Measurements from ENCODE around the gene DMD.
"Not testable (repeated sequence)": the region's sequence is repeated elsewhere in the genome, so short reads cannot be mapped to it uniquely, and the experiment has no call there.

The DMD gene

GRCh38 chrX:31633349-31633748 is 1578.0 kb downstream of the DMD start:
- no peak for DNase-seq (ENCODE audit: low read depth in 1 of 2, low spot score in 1 of 2)

GRCh38 chrX:31629195-31629594 is 1582.2 kb downstream of the DMD start:
- DNase-seq (ENCODE audit: low read depth in 1 of 2, low spot score in 1 of 2) = no peak

GRCh38 chrX:31609130-31609529 is 1602.2 kb downstream of the DMD start:
- DNase-seq (ENCODE audit: low read depth in 1 of 2, low spot score in 1 of 2) = no peak

- no peak for DNase-seq (ENCODE audit: low read depth in 1 of 2, low spot score in 1 of 2)
These were observed 1602.7 kb downstream of the DMD start for GRCh38 chrX:31608638-31609037.

- DNase-seq (ENCODE audit: low read depth in 1 of 2, low spot score in 1 of 2) = no peak
These were observed 1604.6 kb downstream of the DMD start for GRCh38 chrX:31606771-31607170.

GRCh38 chrX:31604629-31605221 is 1606.6 kb downstream of the DMD start:
- DNase-seq (ENCODE audit: low read depth in 1 of 2, low spot score in 1 of 2) = no peak

GRCh38 chrX:31603411-31604120 is 1607.8 kb downstream of the DMD start:
- no peak for DNase-seq (ENCODE audit: low read depth in 1 of 2, low spot score in 1 of 2)

- no peak for DNase-seq (ENCODE audit: low read depth in 1 of 2, low spot score in 1 of 2)
These were observed 1610.5 kb downstream of the DMD start for GRCh38 chrX:31600823-31601222.

GRCh38 chrX:31593353-31593752 is 1618.0 kb downstream of the DMD start:
- no peak for DNase-seq (ENCODE audit: low read depth in 1 of 2, low spot score in 1 of 2)

GRCh38 chrX:31591355-31591754 is 1620.0 kb downstream of the DMD start:
- no peak for DNase-seq (ENCODE audit: low read depth in 1 of 2, low spot score in 1 of 2)

GRCh38 chrX:31590581-31591114 is 1620.7 kb downstream of the DMD start:
- DNase-seq (ENCODE audit: low read depth in 1 of 2, low spot score in 1 of 2) = no peak

GRCh38 chrX:31589503-31589902 is 1621.8 kb downstream of the DMD start:
- no peak for DNase-seq (ENCODE audit: low read depth in 1 of 2, low spot score in 1 of 2)

- DNase-seq (ENCODE audit: low read depth in 1 of 2, low spot score in 1 of 2) = no peak
These were observed 1623.0 kb downstream of the DMD start for GRCh38 chrX:31588355-31588754.

GRCh38 chrX:31583892-31584291 is 1627.5 kb downstream of the DMD start:
- not testable (repeated sequence) for DNase-seq (ENCODE audit: low read depth in 1 of 2, low spot score in 1 of 2)

- DNase-seq (ENCODE audit: low read depth in 1 of 2, low spot score in 1 of 2) = no peak
These were observed 1630.6 kb downstream of the DMD start for GRCh38 chrX:31580726-31581125.

- no peak for DNase-seq (ENCODE audit: low read depth in 1 of 2, low spot score in 1 of 2)
These were observed 1631.1 kb downstream of the DMD start for GRCh38 chrX:31580227-31580626.

GRCh38 chrX:31572360-31572759 is 1639.0 kb downstream of the DMD start:
- DNase-seq (ENCODE audit: low read depth in 1 of 2, low spot score in 1 of 2) = no peak

GRCh38 chrX:31570658-31571057 is 1640.7 kb downstream of the DMD start:
- DNase-seq (ENCODE audit: low read depth in 1 of 2, low spot score in 1 of 2) = no peak

- DNase-seq (ENCODE audit: low read depth in 1 of 2, low spot score in 1 of 2) = no peak
These were observed 1647.6 kb downstream of the DMD start for GRCh38 chrX:31563792-31564191.

GRCh38 chrX:31555506-31555905 is 1655.8 kb downstream of the DMD start:
- no peak for DNase-seq (ENCODE audit: low read depth in 1 of 2, low spot score in 1 of 2)

- DNase-seq (ENCODE audit: low read depth in 1 of 2, low spot score in 1 of 2) = no peak
These were observed 1659.4 kb downstream of the DMD start for GRCh38 chrX:31551913-31552312.

- no peak for DNase-seq (ENCODE audit: low read depth in 1 of 2, low spot score in 1 of 2)
These were observed 1661.2 kb downstream of the DMD start for GRCh38 chrX:31550158-31550557.

GRCh38 chrX:31547816-31548215 is 1663.5 kb downstream of the DMD start:
- no peak for DNase-seq (ENCODE audit: low read depth in 1 of 2, low spot score in 1 of 2)

Data from stimulated activated CD4-positive, alpha-beta T cell treated with anti-CD3 and anti-CD28 coated beads, Interleukin-15, amount 100 ng/mL, for 1 hour (primary cell).